Measurements from ENCODE around the gene ARSJ. TPM values are rescaled to one million over a fixed set of nuclear protein-coding genes. Genes with fewer than 3 reads are reported as not detected.

Gene ARSJ
- total RNA-seq, 1 donor from 2014 or later, result 61.7 TPM

GRCh38 chr4:113997206-113997605 is 17.8 kb upstream of the ARSJ start:
- Mint-ChIP-seq H3K9me3 (ENCODE audit: unreplicated experiment) (no peaks in the 10 kb centered on the region), H3K4me1 (ENCODE audit: unreplicated experiment) (peaks cover 8% of the 10 kb centered on the region), H3K27ac (ENCODE audit: unreplicated experiment) (no peak overlapping the region), H3K27me3 (ENCODE audit: unreplicated experiment) (no peaks in the 10 kb centered on the region), H3K4me3 (ENCODE audit: unreplicated experiment) (no peak overlapping the region), H3K36me3 (ENCODE audit: unreplicated experiment) (no peaks in the 10 kb centered on the region)
- TF ChIP-seq CTCF (IDR thresholded peaks at IDR 0.05), result no peak
- no peak for DNase-seq (ENCODE audit: extremely low spot score, unreplicated experiment)

- no peak for TF ChIP-seq CTCF (IDR thresholded peaks at IDR 0.05)
- Mint-ChIP-seq H3K4me3 (ENCODE audit: unreplicated experiment) (no peak overlapping the region), H3K4me1 (ENCODE audit: unreplicated experiment) (peaks cover 5% of the 10 kb centered on the region), H3K27me3 (ENCODE audit: unreplicated experiment) (no peaks in the 10 kb centered on the region), H3K36me3 (ENCODE audit: unreplicated experiment) (no peaks in the 10 kb centered on the region), H3K9me3 (ENCODE audit: unreplicated experiment) (no peaks in the 10 kb centered on the region), H3K27ac (ENCODE audit: unreplicated experiment) (no peak overlapping the region)
- no peak for DNase-seq (ENCODE audit: extremely low spot score, unreplicated experiment)
Measured at GRCh38 chr4:113996599-113997177, 17.2 kb upstream of the ARSJ start.

GRCh38 chr4:113993887-113994286 is 14.4 kb upstream of the ARSJ start:
- H3K36me3 Mint-ChIP-seq (ENCODE audit: unreplicated experiment), result no peaks in the 10 kb centered on the region
- H3K4me3 Mint-ChIP-seq (ENCODE audit: unreplicated experiment), result no peak overlapping the region
- peaks cover 5% of the 10 kb centered on the region for H3K4me1 Mint-ChIP-seq (ENCODE audit: unreplicated experiment)
- H3K27ac Mint-ChIP-seq (ENCODE audit: unreplicated experiment), result no peak overlapping the region
- no peak for DNase-seq (ENCODE audit: extremely low spot score, unreplicated experiment)
- no peaks in the 10 kb centered on the region for H3K9me3 Mint-ChIP-seq (ENCODE audit: unreplicated experiment)
- H3K27me3 Mint-ChIP-seq (ENCODE audit: unreplicated experiment), result no peaks in the 10 kb centered on the region
- TF ChIP-seq CTCF (IDR thresholded peaks at IDR 0.05), result no peak

GRCh38 chr4:113990886-113991285 is 11.4 kb upstream of the ARSJ start:
- Mint-ChIP-seq H3K27ac (ENCODE audit: unreplicated experiment) (no peak overlapping the region), H3K27me3 (ENCODE audit: unreplicated experiment) (no peaks in the 10 kb centered on the region), H3K36me3 (ENCODE audit: unreplicated experiment) (no peaks in the 10 kb centered on the region), H3K9me3 (ENCODE audit: unreplicated experiment) (peaks cover 3% of the 10 kb centered on the region), H3K4me1 (ENCODE audit: unreplicated experiment) (peaks cover 4% of the 10 kb centered on the region), H3K4me3 (ENCODE audit: unreplicated experiment) (no peak overlapping the region)
- DNase-seq (ENCODE audit: extremely low spot score, unreplicated experiment), result no peak
- no peak for TF ChIP-seq CTCF (IDR thresholded peaks at IDR 0.05)

GRCh38 chr4:113987382-113987941 is 8.0 kb upstream of the ARSJ start:
- no peak for DNase-seq (ENCODE audit: extremely low spot score, unreplicated experiment)
- Mint-ChIP-seq H3K27me3 (ENCODE audit: unreplicated experiment) (no peaks in the 10 kb centered on the region), H3K4me1 (ENCODE audit: unreplicated experiment) (peaks cover 4% of the 10 kb centered on the region), H3K9me3 (ENCODE audit: unreplicated experiment) (peaks cover 7% of the 10 kb centered on the region), H3K36me3 (ENCODE audit: unreplicated experiment) (no peaks in the 10 kb centered on the region), H3K27ac (ENCODE audit: unreplicated experiment) (no peak overlapping the region), H3K4me3 (ENCODE audit: unreplicated experiment) (no peak overlapping the region)
- TF ChIP-seq CTCF (IDR thresholded peaks at IDR 0.05), result no peak
